Left lobe of liver (tissue), 2 donors: ENCODE data around the gene STXBP1. TPM values are rescaled to one million over a fixed set of nuclear protein-coding genes. Genes with fewer than 3 reads are reported as not detected.
A peak's percentile ranks its signal among the peaks of the same experiment; 100 is the strongest.

ENCODE experiments used
- ATAC-seq: fragments of 200-7000 bp; cut with Tn5 transposase; one replicate; pipeline ENCODE4 v1.9.1; 2020; ENCODE audit warnings: mild to moderate bottlenecking, moderate library complexity
- DNase-seq: peaks from one replicate; pipeline ENCODE4 v3.0.0-alpha.2; 2020; ENCODE audit warnings: low spot score
- total RNA-seq: library from RNA; stranded (reverse); gene quantifications from one replicate; pipeline ENCODE4 v1.2.1, GENCODE V29; 2021
- donor health status: DM: no; HTN: no; CAD: no; lungs with moderate emphysema.
- donor health status: DM: no; HTN: yes; CAD: no.

STXBP1 gene
- total RNA-seq, 1 donor from 2014 or later: 3.8 TPM

GRCh38 chr9:127730262-127730661, 118.2 kb downstream of the STXBP1 start:
- ATAC-seq (no peak), DNase-seq (no peak)

DNA sequence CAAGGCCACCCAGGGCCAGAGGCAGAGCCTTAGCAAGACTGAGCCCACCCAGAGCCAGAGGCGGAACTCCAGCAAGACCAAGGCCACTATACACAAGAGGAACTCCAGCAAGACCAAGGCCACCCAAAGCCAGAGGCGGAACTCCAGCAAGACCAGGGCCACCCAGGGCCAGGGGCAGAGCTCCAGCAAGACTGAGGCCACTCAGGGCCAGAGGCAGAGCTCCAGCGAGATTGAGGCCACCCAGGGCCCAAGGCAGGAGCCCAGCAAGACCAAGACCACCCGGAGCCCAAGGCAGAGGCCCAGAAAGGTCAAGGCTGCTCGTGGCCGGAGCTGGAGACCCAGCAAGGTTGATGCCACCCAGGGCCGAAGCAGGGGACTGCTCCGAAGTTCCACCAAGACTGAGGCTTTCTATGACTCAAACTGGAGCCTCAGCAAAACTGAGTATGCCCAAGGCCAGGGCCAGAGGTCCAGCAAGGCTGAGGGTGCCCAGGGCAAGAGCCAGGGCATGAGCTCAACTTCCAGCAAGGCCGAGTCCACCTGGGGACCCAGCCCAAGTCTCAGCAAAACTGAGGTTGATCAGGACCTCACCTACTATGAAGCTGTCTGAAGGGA, 118.8 kb downstream of the STXBP1 start:
- DNase-seq (no peak), ATAC-seq (no peak)

DNA sequence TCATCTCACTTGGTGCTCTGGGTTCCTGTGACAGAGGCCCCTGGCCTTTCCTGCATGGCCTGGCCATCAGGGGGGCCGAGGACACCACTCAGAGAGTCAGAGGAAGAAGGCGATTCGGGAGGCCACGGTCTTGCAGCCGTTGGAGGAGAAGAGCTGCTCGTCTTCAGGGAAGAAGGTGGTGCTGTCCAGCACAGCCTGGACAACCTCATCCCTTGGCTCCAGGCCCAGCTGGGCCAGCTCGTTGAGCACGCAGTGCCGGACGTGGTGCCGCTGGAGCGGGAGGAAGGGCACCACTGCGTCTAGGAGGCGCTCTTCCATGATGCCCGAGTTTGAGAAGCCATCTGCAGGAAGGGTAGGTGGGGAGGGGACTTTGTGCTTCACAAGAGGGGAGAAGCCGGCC, 119.9 kb downstream of the STXBP1 start:
- ATAC-seq (no peak), DNase-seq (no peak)

GRCh38 chr9:127732444-127732843, 120.4 kb downstream of the STXBP1 start:
- DNase-seq: no peak
- ATAC-seq: no peak

DNA sequence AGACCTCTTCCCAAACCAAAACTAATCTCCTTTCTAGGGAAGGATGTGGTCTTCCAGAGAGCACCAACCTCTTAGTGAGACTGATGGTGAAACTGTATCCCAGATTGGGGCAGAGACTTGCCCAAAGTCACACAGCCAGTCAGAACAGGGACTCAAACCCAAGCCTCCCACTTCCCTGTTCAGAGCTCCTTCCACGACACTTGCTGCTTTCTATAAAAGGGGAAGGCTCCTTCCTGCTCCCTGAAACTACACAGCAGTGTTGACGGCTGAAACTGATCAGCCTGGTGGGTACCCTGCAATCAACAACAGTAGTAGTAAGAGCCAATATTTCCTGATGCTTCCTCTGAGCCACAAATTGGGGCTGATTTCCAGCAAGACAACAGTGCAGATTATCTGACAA, 121.5 kb downstream of the STXBP1 start:
- DNase-seq: no peak
- no peak for ATAC-seq

DNA sequence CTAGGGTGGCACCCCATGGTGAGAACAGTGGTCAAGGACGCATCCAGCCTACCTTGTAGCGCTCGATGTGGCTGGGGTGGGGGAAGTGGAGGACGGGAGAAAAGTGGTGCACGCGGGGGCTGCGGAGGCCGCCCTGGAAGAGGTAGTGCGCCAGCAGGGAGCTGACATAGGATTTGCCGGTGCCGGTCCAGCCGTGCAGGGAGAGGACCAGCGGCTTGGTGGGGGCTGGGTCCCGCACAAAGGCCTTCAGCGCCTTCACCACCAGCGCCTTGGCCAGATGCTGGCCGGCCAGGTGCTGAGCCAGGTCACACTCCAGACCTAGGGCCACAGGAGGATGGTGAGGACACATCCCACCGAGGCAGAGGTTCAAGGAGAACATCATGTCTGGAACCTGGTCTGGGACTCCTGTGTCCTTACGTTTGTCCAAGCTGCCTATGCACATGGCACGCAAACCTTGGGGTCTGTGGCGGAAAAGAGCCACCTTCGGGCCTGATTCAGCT, 122.2 kb downstream of the STXBP1 start:
- DNase-seq (peak; percentile 55), ATAC-seq (no peak)

DNA sequence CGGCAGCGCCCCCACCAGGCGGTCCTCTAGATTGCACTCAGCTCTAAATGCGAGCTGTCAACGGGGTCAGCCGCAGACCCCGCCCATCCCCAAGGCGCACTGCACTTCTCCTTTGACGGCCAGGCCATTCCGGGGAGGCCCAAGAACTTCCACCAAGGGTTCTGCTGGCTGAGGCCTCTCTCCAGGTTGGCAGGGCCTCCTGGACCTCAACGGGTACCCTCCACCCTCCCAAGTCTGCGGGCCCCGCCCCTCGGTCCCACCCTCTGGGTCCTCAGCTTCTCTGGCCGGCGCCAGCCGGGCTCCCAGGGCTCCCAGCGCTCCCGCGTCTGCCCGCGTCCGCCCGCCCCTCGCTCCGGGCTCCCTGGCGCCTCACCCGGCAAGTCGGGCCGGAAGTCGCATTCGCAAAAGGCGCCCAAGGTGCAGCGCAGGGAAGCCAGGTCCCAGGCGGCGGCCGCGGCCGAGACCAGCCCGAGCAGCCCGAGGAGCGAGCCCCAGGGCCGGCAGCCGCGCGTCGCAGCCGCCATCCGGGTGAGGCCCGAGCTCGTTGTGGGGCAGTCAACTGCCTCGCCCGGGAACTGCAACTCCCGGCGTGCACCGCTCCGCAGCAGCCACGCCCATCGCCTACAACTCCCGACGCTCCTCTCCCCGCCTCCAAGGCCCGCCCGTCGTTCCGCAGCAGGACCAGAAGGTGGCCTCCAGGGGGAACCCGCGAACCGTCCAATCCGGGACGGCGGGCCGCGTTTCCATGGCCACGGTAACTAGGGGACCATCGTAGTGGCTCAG, 122.9 kb downstream of the STXBP1 start, which contains the start of gene TOR2A:
Gene TOR2A, minus strand, starts transcription at position 548 of the 783 bp plus-strand sequence. Its CDS starts 24 bp downstream, at position 524.
- DNase-seq (peak; percentile 97), ATAC-seq (peak; percentile 96)

DNA sequence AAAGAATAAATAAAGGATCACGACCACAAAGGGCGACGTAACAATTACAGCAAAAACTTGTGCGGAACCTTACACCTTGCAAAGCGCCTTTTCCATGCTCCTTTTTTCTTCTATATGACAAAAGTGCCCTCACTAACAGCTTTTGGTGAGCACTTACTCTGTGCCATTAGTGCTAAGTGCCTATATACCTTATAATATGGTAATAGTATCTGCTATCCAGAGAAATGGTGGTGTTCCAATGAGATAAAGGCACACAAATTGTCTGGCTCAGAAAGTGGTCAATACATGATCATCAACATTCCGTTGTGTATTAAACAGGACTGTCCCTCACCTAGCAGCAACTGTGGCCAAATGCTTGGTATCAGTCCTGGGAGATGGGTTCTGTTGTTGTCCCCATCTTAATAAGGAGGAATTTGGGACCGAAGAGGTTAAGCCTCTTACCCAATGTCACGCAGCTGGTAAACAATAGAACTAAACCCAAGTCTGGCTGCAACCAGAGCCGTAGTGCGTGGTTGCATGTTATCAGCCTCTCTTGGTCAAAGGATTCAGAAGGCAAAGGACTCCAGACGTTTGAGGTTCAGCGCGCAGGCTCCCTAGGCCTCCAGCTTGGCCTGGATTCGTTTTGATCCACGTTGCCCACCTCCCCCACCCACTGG, 123.6 kb downstream of the STXBP1 start:
- no peak for DNase-seq
- no peak for ATAC-seq

GRCh38 chr9:127738666-127739065, 126.6 kb downstream of the STXBP1 start:
- no peak for DNase-seq
- ATAC-seq: no peak

DNA sequence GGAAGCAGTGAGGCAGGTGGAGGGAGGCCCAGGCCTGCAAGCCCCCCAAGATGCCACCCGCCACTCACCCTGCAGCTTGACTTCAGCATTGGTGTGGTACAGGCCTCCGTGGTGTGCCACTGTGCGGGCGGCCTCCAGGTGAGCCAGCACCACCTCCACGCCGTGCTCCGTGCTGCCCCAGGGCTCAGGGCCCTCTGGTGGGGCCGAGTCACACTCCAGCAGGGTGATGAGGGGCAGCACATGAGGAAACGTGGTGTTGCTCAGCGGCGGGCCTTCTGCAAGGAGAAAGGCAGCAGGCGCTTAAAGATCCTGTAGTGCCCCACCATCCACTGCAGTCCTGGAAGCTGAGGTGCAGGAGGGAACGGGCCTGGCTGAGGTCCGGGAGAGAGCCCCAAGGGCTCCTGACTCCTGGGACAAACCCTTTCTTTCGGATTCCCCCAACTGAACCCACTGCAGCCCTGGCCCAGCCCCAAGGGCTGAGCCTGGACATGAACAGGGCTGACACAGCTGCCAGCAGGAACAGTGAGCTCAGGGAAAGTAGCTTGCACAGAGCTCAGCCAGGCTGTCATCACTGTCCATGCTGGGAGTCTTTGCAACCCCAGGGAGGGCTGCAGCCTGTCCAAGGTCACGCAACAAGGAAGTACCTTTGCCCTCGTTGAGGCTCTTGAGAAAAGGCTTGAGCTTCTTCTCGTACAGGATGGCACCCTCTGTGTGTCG, 127.7 kb downstream of the STXBP1 start:
- no peak for DNase-seq

DNA sequence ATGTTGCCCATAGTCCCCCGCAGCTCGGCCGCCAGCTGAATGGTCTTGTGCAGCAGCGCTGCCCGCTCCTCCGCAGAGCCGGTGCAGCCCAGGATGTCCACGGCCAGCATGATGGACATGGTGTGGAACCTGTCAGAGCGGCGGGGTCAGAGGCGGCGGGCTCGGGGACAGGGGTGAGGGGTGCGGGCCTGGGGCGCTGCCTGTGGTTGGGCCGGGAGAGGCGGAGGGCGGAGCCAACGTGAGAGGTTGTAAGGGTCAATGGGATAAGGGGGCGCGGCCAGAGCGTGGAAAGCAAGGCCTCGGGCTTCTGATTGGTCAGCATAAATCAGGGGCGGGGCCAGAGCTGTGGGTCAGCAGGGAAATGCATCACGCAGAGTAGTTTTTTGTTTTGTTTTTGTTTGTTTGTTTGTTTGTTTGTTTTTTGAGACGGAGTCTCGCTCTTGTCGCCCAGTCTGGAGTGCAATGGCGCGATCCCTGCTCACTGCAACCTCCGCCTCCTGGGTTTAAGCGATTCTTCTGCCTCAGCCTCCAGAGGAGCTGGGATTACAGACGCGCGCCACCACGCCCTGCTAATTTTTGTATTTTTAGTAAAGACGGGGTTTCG, 129.9 kb downstream of the STXBP1 start:
- ATAC-seq (peak; percentile 62), DNase-seq (no peak)

More for the DNA sequence above, 127.7 kb downstream of the STXBP1 start:
- ATAC-seq: no peak

Other genes starting within 250 kb of the STXBP1 start
- gene SLC2A8, start 215.1 kb upstream of the STXBP1 start, total RNA-seq: 26.3 TPM
- gene ZNF79, start 187.9 kb upstream of the STXBP1 start, total RNA-seq: 4.2 TPM
- gene RPL12, start 160.9 kb upstream of the STXBP1 start, total RNA-seq: 307 TPM
- 10.9 TPM for gene LRSAM1, start 160.8 kb upstream of the STXBP1 start, total RNA-seq
- not detected for gene CFAP157, start 94.7 kb downstream of the STXBP1 start, total RNA-seq
- 10.8 TPM for gene PTRH1, start 103.4 kb downstream of the STXBP1 start, total RNA-seq
- not detected for gene TTC16, start 103.8 kb downstream of the STXBP1 start, total RNA-seq
- gene TOR2A, start 123.0 kb downstream of the STXBP1 start, total RNA-seq: 7.4 TPM
- gene SH2D3C, start 166.4 kb downstream of the STXBP1 start, total RNA-seq: 3.4 TPM
- gene CDK9, start 173.8 kb downstream of the STXBP1 start, total RNA-seq: 55.5 TPM
- 82.9 TPM for gene FPGS, start 190.6 kb downstream of the STXBP1 start, total RNA-seq
- 34.1 TPM for gene ENG, start 242.4 kb downstream of the STXBP1 start, total RNA-seq